Measurements from ENCODE around the gene COMMD9. TPM values are rescaled to one million over a fixed set of nuclear protein-coding genes. Genes with fewer than 3 reads are reported as not detected.

The COMMD9 gene
- total and polyA plus RNA-seq, 2 of the 8 experiments (the other 6 are each of a cell fraction or from before 2014, with no cell fraction given), result 42.5 to 49.1 TPM

DNA sequence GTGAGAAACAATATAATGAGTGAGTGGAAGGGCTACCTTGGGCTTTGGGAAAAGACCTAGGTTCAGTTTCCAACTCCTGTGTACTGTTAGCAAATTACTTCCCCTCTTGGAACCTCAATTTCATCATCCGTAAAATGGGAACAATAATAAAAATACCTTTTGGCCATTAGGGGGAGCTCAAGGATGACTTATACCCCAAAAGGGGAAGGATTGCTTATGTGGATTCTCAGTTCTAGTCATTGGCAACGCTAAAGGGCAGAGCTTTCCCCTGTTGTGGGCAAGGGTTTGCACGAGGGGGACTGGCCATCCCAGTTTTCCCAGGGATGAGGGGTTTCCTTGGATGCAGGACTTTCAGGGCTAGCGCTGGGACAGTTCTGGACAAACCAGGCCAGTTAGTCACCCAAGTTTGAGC lies 3.1 kb upstream of the COMMD9 start (continued):
- TF ChIP-seq, protein P1, sequence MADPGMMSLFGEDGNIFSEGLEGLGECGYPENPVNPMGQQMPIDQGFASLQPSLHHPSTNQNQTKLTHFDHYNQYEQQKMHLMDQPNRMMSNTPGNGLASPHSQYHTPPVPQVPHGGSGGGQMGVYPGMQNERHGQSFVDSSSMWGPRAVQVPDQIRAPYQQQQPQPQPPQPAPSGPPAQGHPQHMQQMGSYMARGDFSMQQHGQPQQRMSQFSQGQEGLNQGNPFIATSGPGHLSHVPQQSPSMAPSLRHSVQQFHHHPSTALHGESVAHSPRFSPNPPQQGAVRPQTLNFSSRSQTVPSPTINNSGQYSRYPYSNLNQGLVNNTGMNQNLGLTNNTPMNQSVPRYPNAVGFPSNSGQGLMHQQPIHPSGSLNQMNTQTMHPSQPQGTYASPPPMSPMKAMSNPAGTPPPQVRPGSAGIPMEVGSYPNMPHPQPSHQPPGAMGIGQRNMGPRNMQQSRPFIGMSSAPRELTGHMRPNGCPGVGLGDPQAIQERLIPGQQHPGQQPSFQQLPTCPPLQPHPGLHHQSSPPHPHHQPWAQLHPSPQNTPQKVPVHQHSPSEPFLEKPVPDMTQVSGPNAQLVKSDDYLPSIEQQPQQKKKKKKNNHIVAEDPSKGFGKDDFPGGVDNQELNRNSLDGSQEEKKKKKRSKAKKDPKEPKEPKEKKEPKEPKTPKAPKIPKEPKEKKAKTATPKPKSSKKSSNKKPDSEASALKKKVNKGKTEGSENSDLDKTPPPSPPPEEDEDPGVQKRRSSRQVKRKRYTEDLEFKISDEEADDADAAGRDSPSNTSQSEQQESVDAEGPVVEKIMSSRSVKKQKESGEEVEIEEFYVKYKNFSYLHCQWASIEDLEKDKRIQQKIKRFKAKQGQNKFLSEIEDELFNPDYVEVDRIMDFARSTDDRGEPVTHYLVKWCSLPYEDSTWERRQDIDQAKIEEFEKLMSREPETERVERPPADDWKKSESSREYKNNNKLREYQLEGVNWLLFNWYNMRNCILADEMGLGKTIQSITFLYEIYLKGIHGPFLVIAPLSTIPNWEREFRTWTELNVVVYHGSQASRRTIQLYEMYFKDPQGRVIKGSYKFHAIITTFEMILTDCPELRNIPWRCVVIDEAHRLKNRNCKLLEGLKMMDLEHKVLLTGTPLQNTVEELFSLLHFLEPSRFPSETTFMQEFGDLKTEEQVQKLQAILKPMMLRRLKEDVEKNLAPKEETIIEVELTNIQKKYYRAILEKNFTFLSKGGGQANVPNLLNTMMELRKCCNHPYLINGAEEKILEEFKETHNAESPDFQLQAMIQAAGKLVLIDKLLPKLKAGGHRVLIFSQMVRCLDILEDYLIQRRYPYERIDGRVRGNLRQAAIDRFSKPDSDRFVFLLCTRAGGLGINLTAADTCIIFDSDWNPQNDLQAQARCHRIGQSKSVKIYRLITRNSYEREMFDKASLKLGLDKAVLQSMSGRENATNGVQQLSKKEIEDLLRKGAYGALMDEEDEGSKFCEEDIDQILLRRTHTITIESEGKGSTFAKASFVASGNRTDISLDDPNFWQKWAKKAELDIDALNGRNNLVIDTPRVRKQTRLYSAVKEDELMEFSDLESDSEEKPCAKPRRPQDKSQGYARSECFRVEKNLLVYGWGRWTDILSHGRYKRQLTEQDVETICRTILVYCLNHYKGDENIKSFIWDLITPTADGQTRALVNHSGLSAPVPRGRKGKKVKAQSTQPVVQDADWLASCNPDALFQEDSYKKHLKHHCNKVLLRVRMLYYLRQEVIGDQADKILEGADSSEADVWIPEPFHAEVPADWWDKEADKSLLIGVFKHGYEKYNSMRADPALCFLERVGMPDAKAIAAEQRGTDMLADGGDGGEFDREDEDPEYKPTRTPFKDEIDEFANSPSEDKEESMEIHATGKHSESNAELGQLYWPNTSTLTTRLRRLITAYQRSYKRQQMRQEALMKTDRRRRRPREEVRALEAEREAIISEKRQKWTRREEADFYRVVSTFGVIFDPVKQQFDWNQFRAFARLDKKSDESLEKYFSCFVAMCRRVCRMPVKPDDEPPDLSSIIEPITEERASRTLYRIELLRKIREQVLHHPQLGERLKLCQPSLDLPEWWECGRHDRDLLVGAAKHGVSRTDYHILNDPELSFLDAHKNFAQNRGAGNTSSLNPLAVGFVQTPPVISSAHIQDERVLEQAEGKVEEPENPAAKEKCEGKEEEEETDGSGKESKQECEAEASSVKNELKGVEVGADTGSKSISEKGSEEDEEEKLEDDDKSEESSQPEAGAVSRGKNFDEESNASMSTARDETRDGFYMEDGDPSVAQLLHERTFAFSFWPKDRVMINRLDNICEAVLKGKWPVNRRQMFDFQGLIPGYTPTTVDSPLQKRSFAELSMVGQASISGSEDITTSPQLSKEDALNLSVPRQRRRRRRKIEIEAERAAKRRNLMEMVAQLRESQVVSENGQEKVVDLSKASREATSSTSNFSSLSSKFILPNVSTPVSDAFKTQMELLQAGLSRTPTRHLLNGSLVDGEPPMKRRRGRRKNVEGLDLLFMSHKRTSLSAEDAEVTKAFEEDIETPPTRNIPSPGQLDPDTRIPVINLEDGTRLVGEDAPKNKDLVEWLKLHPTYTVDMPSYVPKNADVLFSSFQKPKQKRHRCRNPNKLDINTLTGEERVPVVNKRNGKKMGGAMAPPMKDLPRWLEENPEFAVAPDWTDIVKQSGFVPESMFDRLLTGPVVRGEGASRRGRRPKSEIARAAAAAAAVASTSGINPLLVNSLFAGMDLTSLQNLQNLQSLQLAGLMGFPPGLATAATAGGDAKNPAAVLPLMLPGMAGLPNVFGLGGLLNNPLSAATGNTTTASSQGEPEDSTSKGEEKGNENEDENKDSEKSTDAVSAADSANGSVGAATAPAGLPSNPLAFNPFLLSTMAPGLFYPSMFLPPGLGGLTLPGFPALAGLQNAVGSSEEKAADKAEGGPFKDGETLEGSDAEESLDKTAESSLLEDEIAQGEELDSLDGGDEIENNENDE (IDR thresholded peaks at IDR 0.05; ENCODE audit: insufficient replicate concordance, low read length), result no peak
- peak; percentile 99 for TF ChIP-seq KDM1A (IDR thresholded peaks at IDR 0.05; ENCODE audit: borderline replicate concordance, low read length)

Measured in H1 (cell line).